AG09319 (cell line): ENCODE data around the gene CCDC167.

Experiments used
- DNase-seq: peaks from one replicate; pipeline ENCODE4 v3.0.0-alpha.2; 2010; ENCODE audit warnings: low read depth; ENCODE audit errors: extremely low read depth
- CTCF ChIP-seq: IDR thresholded peaks from 2 replicates; pipeline ENCODE4 v1.5.1; 2011; ENCODE audit warnings: low read depth, mild to moderate bottlenecking, inconsistent platforms, low read length, moderate library complexity

The CCDC167 gene

GRCh38 chr6:37492236-37492972 is 7.3 kb downstream of the CCDC167 start:
- TF ChIP-seq CTCF: no peak
- DNase-seq: no peak

GRCh38 chr6:37491830-37492208 is 7.9 kb downstream of the CCDC167 start:
- no peak for DNase-seq
- no peak for TF ChIP-seq CTCF

GRCh38 chr6:37491171-37491829 is 8.4 kb downstream of the CCDC167 start:
- TF ChIP-seq CTCF: no peak
- no peak for DNase-seq

- TF ChIP-seq CTCF: no peak
- no peak for DNase-seq
Observed at GRCh38 chr6:37490536-37491170, 9.0 kb downstream of the CCDC167 start.

GRCh38 chr6:37489697-37490336 is 9.9 kb downstream of the CCDC167 start:
- peak; percentile 4 for TF ChIP-seq CTCF
- no peak for DNase-seq

- TF ChIP-seq CTCF: no peak
- DNase-seq: no peak
Observed at GRCh38 chr6:37488476-37488875, 11.2 kb downstream of the CCDC167 start.
